NCI-H128 (cell line): ENCODE measurements around the gene IGSF3.
"Not testable (repeated sequence)": the region's sequence is repeated elsewhere in the genome, so short reads cannot be mapped to it uniquely, and the experiment has no call there.

Source experiments
- DNase-seq: peaks from one replicate; lab custom pipeline; 2025; ENCODE audit not compliant: unreplicated experiment; lab: John Stamatoyannopoulos, UW

IGSF3 gene

GRCh38 chr1:116603646-116604045 lies 63.9 kb downstream of the IGSF3 start:
- DNase-seq = not testable (repeated sequence)

- DNase-seq = not testable (repeated sequence)
These were observed 68.2 kb downstream of the IGSF3 start for GRCh38 chr1:116599369-116599768.

GRCh38 chr1:116598420-116599036 lies 69.0 kb downstream of the IGSF3 start:
- DNase-seq = not testable (repeated sequence)

GRCh38 chr1:116597388-116597787 lies 70.1 kb downstream of the IGSF3 start:
- DNase-seq = not testable (repeated sequence)

- DNase-seq = not testable (repeated sequence)
These were observed 70.7 kb downstream of the IGSF3 start for GRCh38 chr1:116596742-116597307.

GRCh38 chr1:116595946-116596741 lies 71.4 kb downstream of the IGSF3 start:
- DNase-seq = not testable (repeated sequence)

GRCh38 chr1:116595065-116595840 lies 72.3 kb downstream of the IGSF3 start:
- not testable (repeated sequence) for DNase-seq

GRCh38 chr1:116593977-116594376 lies 73.6 kb downstream of the IGSF3 start:
- not testable (repeated sequence) for DNase-seq

- not testable (repeated sequence) for DNase-seq
These were observed 74.1 kb downstream of the IGSF3 start for GRCh38 chr1:116593401-116593800.

- DNase-seq = not testable (repeated sequence)
These were observed 75.5 kb downstream of the IGSF3 start for GRCh38 chr1:116591951-116592605.

GRCh38 chr1:116591006-116591950 lies 76.3 kb downstream of the IGSF3 start:
- not testable (repeated sequence) for DNase-seq

- not testable (repeated sequence) for DNase-seq
These were observed 77.1 kb downstream of the IGSF3 start for GRCh38 chr1:116590359-116591005.

- not testable (repeated sequence) for DNase-seq
These were observed 78.3 kb downstream of the IGSF3 start for GRCh38 chr1:116589101-116589735.

GRCh38 chr1:116587501-116588227 lies 79.9 kb downstream of the IGSF3 start:
- DNase-seq = no peak

- DNase-seq = no peak
These were observed 80.8 kb downstream of the IGSF3 start for GRCh38 chr1:116586741-116587143.

- no peak for DNase-seq
These were observed 81.6 kb downstream of the IGSF3 start for GRCh38 chr1:116585886-116586285.

- DNase-seq = no peak
These were observed 86.1 kb downstream of the IGSF3 start for GRCh38 chr1:116581323-116581885.
